Neural progenitor cell (in vitro differentiated cells): Measurements from ENCODE around the gene ZNF277. TPM values are rescaled to one million over a fixed set of nuclear protein-coding genes. Genes with fewer than 3 reads are reported as not detected.
A peak's percentile ranks its signal among the peaks of the same experiment; 100 is the strongest.

ENCODE experiments used
- DNase-seq: peaks from one replicate; pipeline ENCODE4 v3.0.0-alpha.2; 2016; ENCODE audit warnings: low spot score
- H2AFZ ChIP-seq: fragments of 200-600 bp; sonication (generic); replicated peaks from 2 replicates; pipeline ENCODE4 v1.6.1; 2016; ENCODE audit warnings: antibody characterized with exemption
- H3F3A ChIP-seq: fragments of 200-600 bp; sonication (generic); 2 replicates; pipeline ENCODE4 v1.6.1; 2016; ENCODE audit warnings: antibody characterized with exemption, low read depth
- H3K27ac ChIP-seq: fragments of 200-600 bp; sonication (generic); 2 replicates; pipeline ENCODE4 v1.5.1; 2016; ENCODE audit warnings: mild to moderate bottlenecking
- H3K27me3 ChIP-seq: fragments of 200-600 bp; sonication (generic); 2 replicates; pipeline ENCODE4 v1.6.1; 2016; ENCODE audit warnings: mild to moderate bottlenecking, moderate library complexity
- H3K36me3 ChIP-seq: fragments of 200-600 bp; sonication (generic); 2 replicates; pipeline ENCODE4 v1.5.1; 2016
- H3K4me1 ChIP-seq: fragments of 200-600 bp; sonication (generic); 2 replicates; pipeline ENCODE4 v1.6.1; 2016; ENCODE audit warnings: mixed run types
- H3K4me2 ChIP-seq: fragments of 200-600 bp; sonication (generic); 2 replicates; pipeline ENCODE4 v1.6.1; 2016
- H3K4me3 ChIP-seq: fragments of 200-600 bp; sonication (generic); 2 replicates; pipeline ENCODE4 v1.5.1; 2016
- H3K79me2 ChIP-seq: fragments of 200-600 bp; sonication (generic); 2 replicates; pipeline ENCODE4 v1.6.1; 2016; ENCODE audit warnings: low read depth
- H3K9ac ChIP-seq: fragments of 200-600 bp; sonication (generic); 2 replicates; pipeline ENCODE4 v1.6.1; 2016
- H3K9me3 ChIP-seq: fragments of 200-600 bp; sonication (generic); 2 replicates; pipeline ENCODE4 v1.5.1; 2016; ENCODE audit warnings: low read depth
- H4K20me1 ChIP-seq: fragments of 200-600 bp; sonication (generic); 2 replicates; pipeline ENCODE4 v1.6.1; 2016; ENCODE audit warnings: low read depth
- H3K27ac Mint-ChIP-seq: 3 replicates; pipeline ENCODE4 v1.8.0; 2021; ENCODE audit warnings: mixed read lengths
- H3K27me3 Mint-ChIP-seq: 2 replicates; pipeline ENCODE4 v1.8.0; 2022; ENCODE audit warnings: low read depth, mild to moderate bottlenecking, inconsistent platforms, moderate library complexity, mixed read lengths; ENCODE audit not compliant: insufficient read depth
- H3K36me3 Mint-ChIP-seq: 3 replicates; pipeline ENCODE4 v1.8.0; 2021; ENCODE audit warnings: mixed read lengths
- H3K4me1 Mint-ChIP-seq: 3 replicates; pipeline ENCODE4 v1.8.0; 2021; ENCODE audit warnings: mixed read lengths
- H3K4me3 Mint-ChIP-seq: 3 replicates; pipeline ENCODE4 v1.8.0; 2021; ENCODE audit warnings: mild to moderate bottlenecking, moderate library complexity, mixed read lengths
- H3K9me3 Mint-ChIP-seq: 3 replicates; pipeline ENCODE4 v1.8.0; 2020; ENCODE audit warnings: mixed read lengths
- CTCF ChIP-seq: fragments of 200-600 bp; sonication (generic); IDR thresholded peaks from 2 replicates; pipeline ENCODE4 v1.5.1; 2017; ENCODE audit warnings: antibody characterized with exemption, mild to moderate bottlenecking
- EZH2 ChIP-seq: fragments of 200-600 bp; sonication (generic); IDR thresholded peaks from 2 replicates; pipeline ENCODE4 v1.6.1; 2017; ENCODE audit warnings: antibody characterized with exemption, mild to moderate bottlenecking, moderate library complexity
- EZH2phosphoT487 ChIP-seq: fragments of 200-600 bp; sonication (generic); IDR thresholded peaks from 2 replicates; pipeline ENCODE4 v1.6.1; 2017; ENCODE audit warnings: antibody characterized with exemption
- total RNA-seq: library from RNA; depleted of rRNA; stranded (reverse); fragments of >200 nt; gene quantifications from 2 replicates; pipeline ENCODE4 v1.2.3, GENCODE V29; 2015; ENCODE audit warnings: low replicate concordance

The ZNF277 gene
- total RNA-seq, 1 donor from 2014 or later = 55.5 TPM

- Histone ChIP-seq H4K20me1 (no peaks in the 10 kb centered on the region), H3K9ac (no peak overlapping the region), H3F3A (no peaks in the 10 kb centered on the region), H3K27ac (no peak overlapping the region), H3K27me3 (no peaks in the 10 kb centered on the region), H3K36me3 (no peaks in the 10 kb centered on the region), H3K79me2 (no peaks in the 10 kb centered on the region), H2AFZ (no peak overlapping the region), H3K4me1 (no peaks in the 10 kb centered on the region), H3K4me2 (no peak overlapping the region), H3K4me3 (no peak overlapping the region), H3K9me3 (no peaks in the 10 kb centered on the region)
- Mint-ChIP-seq H3K4me1 (no peaks in the 10 kb centered on the region), H3K9me3 (no peaks in the 10 kb centered on the region), H3K27me3 (no peaks in the 10 kb centered on the region), H3K4me3 (no peak overlapping the region), H3K36me3 (no peaks in the 10 kb centered on the region), H3K27ac (no peak overlapping the region)
- peak; percentile 1 for DNase-seq
- TF ChIP-seq EZH2phosphoT487 (no peak), EZH2 (no peak), CTCF (no peak)
Measured at GRCh38 chr7:112298543-112299100, 92.1 kb downstream of the ZNF277 start.

GRCh38 chr7:112300072-112300471 is 93.6 kb downstream of the ZNF277 start:
- no peak overlapping the region for H3K4me3 ChIP-seq

GRCh38 chr7:112300831-112301407 is 94.4 kb downstream of the ZNF277 start:
- Histone ChIP-seq H3K27me3 (no peaks in the 10 kb centered on the region), H3K4me3 (no peak overlapping the region), H3K27ac (no peak overlapping the region), H2AFZ (no peak overlapping the region), H3K9me3 (no peaks in the 10 kb centered on the region), H3K4me2 (no peak overlapping the region), H3F3A (no peaks in the 10 kb centered on the region), H3K79me2 (no peaks in the 10 kb centered on the region), H3K36me3 (no peaks in the 10 kb centered on the region), H3K9ac (no peak overlapping the region), H3K4me1 (no peaks in the 10 kb centered on the region), H4K20me1 (no peaks in the 10 kb centered on the region)
- H3K36me3 Mint-ChIP-seq = no peaks in the 10 kb centered on the region
- no peak overlapping the region for H3K4me3 Mint-ChIP-seq
- H3K9me3 Mint-ChIP-seq = no peaks in the 10 kb centered on the region
- no peak overlapping the region for H3K27ac Mint-ChIP-seq
- H3K27me3 Mint-ChIP-seq = no peaks in the 10 kb centered on the region
- no peaks in the 10 kb centered on the region for H3K4me1 Mint-ChIP-seq
- no peak for TF ChIP-seq EZH2phosphoT487
- no peak for TF ChIP-seq EZH2
- no peak for TF ChIP-seq CTCF
- DNase-seq = no peak

More at GRCh38 chr7:112300072-112300471, 93.6 kb downstream of the ZNF277 start:
- H3K9me3 Mint-ChIP-seq = no peaks in the 10 kb centered on the region
- Histone ChIP-seq H3F3A (no peaks in the 10 kb centered on the region), H3K9ac (no peak overlapping the region), H3K4me1 (no peaks in the 10 kb centered on the region), H3K36me3 (no peaks in the 10 kb centered on the region), H3K4me2 (no peak overlapping the region), H3K27ac (no peak overlapping the region), H3K27me3 (no peaks in the 10 kb centered on the region), H4K20me1 (no peaks in the 10 kb centered on the region), H3K9me3 (no peaks in the 10 kb centered on the region), H3K79me2 (no peaks in the 10 kb centered on the region), H2AFZ (no peak overlapping the region)
- no peak for DNase-seq
- H3K4me3 Mint-ChIP-seq = no peak overlapping the region
- no peaks in the 10 kb centered on the region for H3K36me3 Mint-ChIP-seq
- H3K27ac Mint-ChIP-seq = no peak overlapping the region
- H3K4me1 Mint-ChIP-seq = no peaks in the 10 kb centered on the region
- TF ChIP-seq CTCF (no peak), EZH2phosphoT487 (no peak), EZH2 (no peak)
- no peaks in the 10 kb centered on the region for H3K27me3 Mint-ChIP-seq
